ENCODE results near the gene NAALADL1.

The NAALADL1 gene, protein sequence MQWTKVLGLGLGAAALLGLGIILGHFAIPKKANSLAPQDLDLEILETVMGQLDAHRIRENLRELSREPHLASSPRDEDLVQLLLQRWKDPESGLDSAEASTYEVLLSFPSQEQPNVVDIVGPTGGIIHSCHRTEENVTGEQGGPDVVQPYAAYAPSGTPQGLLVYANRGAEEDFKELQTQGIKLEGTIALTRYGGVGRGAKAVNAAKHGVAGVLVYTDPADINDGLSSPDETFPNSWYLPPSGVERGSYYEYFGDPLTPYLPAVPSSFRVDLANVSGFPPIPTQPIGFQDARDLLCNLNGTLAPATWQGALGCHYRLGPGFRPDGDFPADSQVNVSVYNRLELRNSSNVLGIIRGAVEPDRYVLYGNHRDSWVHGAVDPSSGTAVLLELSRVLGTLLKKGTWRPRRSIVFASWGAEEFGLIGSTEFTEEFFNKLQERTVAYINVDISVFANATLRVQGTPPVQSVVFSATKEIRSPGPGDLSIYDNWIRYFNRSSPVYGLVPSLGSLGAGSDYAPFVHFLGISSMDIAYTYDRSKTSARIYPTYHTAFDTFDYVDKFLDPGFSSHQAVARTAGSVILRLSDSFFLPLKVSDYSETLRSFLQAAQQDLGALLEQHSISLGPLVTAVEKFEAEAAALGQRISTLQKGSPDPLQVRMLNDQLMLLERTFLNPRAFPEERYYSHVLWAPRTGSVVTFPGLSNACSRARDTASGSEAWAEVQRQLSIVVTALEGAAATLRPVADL

DNA sequence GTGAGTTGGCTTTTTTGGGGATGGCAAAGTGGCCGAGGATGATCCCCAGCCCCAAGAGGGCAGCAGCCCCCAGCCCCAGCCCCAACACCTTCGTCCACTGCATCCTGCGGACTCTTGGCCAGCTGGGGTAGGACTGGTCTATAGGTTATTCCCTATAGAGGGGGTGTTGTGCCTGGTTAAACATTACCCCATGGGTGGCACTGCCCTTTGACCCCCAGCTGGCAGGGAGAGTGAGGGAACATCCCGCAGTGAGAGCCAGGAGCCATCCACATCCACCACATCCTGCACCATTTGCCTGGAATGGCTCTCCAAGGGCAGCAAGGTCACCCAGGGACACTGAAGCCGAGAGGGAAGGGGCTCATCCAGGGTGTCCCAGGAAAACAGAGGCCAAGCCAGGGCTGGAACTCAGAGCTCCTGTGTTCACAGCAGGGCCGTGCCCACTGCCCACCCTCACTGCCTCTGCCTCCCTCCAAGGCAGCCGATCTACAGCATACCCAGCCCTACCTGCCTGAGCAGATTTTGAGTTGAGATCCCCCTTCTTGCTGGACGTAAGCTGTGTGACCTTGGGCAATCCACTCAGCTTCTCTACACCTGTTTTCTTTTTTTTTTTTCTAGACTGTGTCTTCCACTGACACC is at the start of gene NAALADL1:
Gene NAALADL1 (minus strand): TSS at position 135 of the 636 bp plus-strand sequence. CDS start 32 bp downstream, at position 103.
- no peak for DNase-seq (ENCODE audit: low read depth)

DNA sequence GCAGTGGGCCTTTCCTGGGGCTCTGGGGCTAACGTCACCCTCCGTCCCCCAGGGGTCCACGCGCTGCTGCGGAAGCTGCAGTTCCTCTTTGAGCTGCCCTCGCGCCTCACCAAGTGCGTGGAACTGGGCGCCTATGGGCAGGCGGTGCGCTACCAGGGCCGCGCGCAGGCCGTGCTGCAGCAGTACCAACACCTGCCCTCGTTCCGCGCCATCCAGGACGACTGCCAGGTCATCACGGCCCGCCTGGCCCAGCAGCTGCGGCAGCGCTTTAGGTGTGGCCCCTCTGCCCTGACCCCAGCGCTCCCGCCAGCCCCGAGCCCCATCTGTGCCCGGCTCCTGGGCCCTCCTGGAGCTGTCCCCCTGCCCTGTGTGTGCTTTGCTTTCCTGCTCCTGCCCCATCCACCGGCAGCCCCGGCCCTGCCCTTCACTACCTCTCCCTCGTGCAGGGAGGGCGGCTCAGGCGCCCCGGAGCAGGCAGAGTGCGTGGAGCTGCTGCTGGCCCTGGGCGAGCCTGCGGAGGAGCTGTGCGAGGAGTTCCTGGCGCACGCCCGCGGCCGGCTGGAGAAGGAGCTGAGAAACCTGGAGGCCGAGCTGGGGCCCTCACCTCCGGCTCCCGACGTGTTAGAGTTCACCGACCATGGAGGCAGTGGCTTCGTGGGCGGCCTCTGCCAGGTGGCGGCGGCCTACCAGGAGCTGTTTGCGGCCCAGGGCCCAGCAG is 49.6 kb upstream of the NAALADL1 start:
- no peak for DNase-seq (ENCODE audit: low read depth)

DNA sequence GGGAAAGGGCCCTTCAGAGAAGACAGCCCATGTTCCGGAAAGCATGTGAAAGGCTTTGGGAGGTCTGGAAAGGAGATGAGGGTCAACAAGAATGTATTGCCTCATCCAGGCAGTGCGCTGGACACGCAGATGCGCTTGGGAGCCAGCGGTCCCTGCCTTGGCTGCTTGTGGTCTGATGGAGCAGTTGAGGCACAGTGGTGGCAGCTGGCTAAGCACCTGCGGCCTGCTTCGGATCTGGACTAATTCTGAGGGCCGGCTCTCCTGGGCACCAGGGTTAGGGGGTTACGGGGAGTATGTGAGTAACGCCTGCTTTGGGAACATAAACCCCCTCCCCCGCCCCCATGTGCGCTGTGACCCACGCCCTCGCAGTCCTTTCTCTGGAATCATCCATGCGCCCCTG is 48.7 kb upstream of the NAALADL1 start:
- no peak for DNase-seq (ENCODE audit: low read depth)

DNA sequence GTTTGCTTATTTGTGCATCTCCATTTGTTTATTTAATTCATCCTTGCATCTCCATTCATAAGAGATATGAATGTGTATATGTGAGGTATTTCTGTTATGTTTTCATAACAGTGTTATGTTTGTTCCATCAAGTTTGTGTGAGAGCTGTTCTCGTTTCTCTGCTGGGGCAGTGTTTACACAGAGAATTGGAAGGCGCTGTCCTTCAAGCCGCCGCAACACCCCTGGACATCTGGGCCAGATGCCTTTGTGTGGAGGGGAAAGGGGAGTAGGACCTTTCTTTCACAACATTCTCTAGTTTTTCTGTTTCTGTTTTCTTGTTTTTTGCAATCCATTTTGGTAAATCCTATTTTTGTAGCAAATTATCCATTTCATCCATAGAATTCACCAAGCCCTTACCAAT is 46.3 kb upstream of the NAALADL1 start:
- no peak for DNase-seq (ENCODE audit: low read depth)

DNA sequence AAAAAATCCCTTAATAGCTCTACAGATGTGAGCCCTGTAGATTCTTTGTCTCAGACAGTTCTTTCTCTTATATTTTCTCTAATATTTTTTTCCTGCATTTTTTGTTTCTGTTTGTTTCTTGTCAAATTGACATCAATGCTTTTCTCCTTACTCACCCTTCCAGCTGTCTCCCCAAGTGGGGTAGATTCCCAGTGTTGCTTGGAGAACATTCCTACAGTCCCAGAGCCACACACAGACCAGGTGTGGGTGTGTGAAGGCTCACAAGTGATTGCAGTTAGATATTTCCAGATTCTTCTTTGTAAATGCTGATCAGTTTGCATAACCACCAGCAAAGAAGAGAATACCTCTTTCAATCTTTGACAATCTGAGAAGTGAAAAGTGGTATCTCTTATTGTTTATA is 45.1 kb upstream of the NAALADL1 start:
- DNase-seq (ENCODE audit: low read depth): no peak

DNA sequence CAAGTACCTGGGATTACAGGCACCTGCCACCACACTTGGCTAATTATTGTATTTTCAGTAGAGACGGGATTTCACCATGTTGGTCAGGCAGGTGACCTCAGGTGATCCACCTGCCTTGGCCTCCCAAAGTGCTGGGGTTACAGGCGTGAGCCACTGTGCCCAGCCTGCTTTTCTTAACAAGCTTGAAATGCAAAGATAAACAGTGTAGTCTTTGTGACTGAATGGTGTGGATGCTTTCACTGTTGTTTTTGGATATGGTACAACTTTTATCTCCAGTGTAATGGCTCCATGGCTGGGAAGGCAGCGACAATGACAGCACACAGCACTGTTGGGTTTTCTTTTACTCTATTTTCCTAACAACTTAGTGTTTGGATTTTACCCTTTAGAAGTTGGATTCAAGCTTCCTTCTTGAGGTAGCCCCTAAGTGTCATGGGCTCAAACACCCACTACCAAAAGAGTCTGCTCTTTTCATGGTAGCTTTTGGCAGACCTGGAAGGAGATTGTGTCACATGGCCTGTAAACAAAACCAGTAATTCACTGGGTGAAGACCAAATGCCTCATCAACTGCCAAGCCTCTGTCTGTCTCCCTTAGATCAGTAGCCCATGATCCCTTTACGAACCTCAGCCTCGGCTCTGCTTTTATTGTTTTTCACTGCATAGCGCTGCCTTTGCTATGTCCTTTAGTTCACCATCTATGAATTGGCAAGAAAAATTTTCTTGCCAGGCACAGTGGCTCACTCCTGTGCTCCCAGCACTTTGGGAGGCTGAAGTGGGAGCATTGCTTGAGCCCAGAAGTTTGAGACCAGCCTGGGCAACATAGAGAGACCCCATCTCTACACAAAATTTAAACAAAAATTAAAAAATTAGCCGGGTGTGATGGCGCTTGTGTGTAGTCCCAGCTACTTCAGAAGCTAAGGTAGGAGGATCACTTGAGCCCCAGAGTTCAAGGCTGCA is 44.1 kb upstream of the NAALADL1 start:
- no peak for DNase-seq (ENCODE audit: low read depth)

DNA sequence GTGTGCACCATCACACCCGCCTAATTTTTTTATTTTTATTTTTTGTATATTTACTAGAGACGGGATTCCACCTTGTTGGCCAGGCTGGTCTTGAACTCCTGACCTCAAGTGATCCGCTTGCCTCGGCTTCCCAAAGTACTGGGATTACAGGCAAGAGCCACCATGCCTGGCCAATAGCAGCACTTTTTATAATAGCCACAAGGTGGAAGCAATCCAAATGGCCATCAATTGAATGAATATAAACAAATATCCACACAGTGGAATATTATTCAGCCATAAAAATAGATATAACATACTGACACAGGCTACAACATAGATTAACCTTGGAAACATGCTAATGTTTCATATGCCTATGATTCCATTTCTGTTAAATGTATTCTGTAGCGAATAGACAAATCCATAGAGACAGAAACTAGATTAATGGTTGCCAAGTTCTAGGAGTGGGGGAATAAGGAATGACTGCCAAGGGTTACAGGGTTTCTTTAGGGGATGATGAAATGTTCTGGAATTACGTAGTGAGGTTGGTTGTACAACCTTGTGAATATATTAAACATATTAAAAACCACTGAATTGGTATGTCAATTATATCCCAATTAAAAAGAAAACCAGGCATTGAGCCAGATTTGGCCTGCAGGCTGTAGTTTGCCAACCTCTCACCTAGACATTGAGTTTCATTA is 42.5 kb upstream of the NAALADL1 start:
- DNase-seq (ENCODE audit: low read depth): no peak

DNA sequence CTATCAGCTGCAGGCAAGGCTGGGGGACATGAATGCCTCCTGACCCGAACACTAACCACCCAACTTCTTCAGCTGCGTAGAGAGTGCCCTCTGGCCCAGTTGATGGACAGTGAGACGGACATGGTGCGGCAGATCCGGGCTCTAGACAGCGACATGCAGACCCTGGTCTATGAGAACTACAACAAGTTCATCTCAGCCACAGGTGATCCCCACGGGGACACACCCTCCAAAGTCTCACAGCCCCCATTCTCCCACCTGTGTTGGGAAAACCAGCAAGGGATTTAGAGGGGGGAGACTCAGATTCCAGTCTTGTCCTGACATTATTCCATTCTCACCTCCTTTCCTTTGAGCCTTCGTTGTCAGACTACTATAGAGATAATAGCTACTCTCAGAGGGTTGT is 38.6 kb upstream of the NAALADL1 start:
- no peak for DNase-seq (ENCODE audit: low read depth)

DNA sequence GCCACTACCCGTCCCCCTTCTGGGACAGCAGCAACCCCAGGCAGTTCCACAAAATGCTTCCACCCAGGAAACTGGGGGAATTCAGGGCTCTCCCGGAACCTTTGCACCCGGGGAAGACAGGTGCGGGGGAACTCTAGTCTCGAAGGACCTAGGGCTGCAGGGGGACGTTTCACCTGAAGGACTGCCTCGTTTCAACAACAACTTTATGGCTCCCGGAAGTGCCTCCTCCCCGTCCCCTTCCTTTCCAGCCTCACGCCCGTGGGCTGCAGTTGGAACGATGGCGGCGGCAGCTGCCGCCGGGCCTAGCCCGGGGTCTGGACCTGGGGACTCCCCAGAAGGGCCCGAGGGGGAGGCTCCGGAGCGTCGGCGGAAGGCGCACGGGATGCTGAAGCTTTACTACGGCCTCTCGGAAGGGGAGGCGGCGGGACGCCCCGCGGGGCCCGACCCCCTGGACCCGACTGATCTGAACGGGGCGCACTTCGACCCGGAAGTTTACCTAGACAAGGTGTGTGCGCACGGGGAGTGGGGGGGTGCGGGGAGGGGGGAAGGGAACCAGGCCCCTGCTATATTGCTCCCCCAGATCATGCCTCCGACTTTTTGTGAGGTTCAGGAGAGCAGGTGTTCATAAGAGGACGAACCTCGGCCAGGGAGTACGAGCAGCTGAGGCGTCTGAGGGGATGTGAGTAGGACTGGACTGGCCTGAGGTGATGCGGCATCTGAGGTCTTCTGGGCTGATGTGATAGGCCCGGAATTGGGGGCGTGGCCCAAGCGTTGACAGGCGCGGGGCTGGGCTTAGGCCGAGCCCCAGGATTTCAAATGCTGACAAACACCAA is 37.8 kb upstream of the NAALADL1 start, which contains the start of gene VPS51:
Gene VPS51 (plus strand): TSS at position 241 of the 833 bp plus-strand sequence. CDS start 37 bp downstream, at position 278.
- DNase-seq (ENCODE audit: low read depth): peak; percentile 72

DNA sequence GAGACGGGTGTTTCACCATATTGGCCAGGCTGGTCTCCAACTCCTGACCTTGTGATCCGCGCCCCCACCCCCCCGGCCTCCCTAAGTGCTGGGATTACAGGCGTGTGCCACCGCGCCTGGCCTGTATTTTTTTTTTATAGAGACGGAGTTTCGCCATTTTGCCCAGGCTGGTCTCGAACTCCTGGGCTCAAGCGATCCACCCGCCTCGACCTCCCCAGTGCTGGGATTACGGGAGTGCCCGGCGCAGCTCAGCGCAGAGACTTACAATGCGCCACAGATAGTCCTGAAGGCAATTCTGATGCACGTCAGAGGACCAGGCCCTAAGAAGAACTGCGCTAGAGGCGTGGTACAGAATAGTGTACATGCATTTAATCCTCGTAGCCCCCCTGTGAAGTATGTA is 37.1 kb upstream of the NAALADL1 start:
- DNase-seq (ENCODE audit: low read depth): no peak

DNA sequence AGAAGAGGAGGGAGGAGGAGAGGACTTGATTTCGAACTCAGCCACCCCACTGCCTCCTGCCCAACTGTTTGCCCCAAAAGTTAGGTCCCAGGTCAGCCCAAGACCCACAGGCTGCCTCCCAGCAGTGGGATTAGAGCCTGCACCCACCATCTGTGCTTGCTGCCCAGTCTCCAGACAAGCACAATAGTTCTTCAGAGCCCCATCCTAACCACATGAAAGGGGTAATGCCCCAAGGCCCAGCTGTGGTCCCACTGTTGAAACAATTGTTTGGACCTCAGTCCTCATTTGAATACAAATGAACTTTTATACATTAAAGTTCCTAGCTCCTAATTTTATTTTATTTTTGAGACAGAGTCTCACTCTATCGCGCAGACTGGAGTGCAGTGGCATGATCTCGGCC is 32.3 kb upstream of the NAALADL1 start:
- DNase-seq (ENCODE audit: low read depth): no peak

DNA sequence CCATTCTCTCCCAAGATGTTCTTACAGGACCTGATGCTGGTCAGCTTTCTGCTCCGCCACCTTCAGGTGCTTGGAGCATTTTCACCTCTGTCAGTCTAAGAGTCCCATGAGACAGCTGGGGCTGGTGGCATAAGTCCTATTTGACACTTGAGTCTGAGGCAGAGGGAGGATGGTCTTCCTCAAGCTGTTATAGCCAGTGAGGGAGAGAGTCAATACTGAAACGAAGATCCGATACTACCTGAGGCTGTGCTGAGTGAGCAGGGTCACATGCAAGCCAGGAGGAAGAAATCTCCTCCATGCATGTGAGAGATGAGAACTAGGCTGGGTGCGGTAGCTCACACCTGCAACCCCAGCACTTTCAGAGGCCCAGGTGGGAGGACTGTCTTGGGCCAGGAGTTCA is 31.3 kb upstream of the NAALADL1 start:
- DNase-seq (ENCODE audit: low read depth): no peak

DNA sequence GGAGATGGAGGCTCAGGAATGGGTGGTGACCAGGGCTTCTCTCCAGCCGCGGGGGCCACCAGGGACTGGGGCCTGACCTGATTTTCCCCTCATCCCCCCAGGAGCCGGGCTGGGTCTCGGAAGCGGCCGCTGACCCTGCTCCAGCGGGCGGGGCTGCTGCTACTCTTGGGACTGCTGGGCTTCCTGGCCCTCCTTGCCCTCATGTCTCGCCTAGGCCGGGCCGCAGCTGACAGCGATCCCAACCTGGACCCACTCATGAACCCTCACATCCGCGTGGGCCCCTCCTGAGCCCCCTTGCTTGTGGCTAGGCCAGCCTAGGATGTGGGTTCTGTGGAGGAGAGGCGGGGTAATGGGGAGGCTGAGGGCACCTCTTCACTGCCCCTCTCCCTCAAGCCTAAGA is 29.5 kb upstream of the NAALADL1 start:
- DNase-seq (ENCODE audit: low read depth): no peak

DNA sequence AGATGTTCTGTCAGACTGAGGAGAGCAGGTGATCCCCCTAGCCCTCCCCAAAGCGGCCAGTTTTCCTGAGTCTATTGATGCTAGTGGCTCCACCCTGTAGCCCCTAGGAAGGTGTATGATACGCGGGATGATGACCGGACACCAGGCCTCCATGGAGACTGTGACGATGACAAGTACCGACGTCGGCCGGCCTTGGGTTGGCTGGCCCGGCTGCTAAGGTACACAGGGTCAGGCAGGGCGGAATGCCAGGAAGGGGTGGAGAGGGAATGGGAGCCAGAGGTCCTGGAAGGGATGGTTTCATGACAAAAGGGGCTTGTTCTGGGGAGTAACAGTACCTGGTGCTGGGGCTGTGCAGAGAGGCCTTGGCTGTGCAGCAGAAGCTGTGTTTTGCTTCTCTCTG is 28.9 kb upstream of the NAALADL1 start:
- DNase-seq (ENCODE audit: low read depth): no peak

DNA sequence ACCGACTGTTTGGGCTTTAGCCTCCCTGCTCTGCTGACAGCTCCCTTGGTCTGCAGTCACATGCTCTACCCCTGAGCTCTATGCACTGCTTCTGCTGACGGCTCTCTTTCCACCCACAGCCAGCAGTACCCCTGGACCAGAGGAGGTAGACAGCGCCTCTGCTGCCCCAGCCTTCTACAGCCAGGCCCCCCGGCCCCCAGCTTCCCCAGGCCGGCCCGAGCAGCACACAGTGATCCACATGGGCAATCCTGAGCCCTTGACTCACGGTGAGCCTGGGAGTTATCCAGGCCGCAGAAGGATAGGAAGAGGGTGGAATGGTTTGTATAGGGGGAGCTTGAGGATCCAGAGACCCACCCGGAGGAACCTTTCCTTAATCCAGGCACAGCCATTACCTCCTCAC is 28.5 kb upstream of the NAALADL1 start:
- no peak for DNase-seq (ENCODE audit: low read depth)

DNA sequence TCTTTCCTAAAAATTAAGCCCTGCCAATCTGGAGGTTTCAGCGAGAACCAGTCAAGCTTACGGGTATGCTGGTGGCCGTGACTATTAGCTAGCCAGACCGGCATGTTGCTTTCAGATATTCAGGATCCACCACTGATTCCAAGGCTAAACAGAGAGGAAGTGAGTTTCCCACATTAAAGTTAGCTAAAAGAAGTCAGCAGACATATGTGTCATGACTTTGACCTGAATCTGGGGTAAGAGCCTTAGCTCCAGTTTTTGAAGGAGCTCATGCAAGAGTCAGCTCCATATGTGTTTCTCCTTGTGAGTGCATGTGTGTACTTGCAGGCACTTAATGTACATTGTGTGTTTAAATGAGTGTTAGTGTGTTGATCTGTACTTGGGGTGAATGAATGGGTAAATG is 27.1 kb upstream of the NAALADL1 start:
- DNase-seq (ENCODE audit: low read depth): no peak

DNA sequence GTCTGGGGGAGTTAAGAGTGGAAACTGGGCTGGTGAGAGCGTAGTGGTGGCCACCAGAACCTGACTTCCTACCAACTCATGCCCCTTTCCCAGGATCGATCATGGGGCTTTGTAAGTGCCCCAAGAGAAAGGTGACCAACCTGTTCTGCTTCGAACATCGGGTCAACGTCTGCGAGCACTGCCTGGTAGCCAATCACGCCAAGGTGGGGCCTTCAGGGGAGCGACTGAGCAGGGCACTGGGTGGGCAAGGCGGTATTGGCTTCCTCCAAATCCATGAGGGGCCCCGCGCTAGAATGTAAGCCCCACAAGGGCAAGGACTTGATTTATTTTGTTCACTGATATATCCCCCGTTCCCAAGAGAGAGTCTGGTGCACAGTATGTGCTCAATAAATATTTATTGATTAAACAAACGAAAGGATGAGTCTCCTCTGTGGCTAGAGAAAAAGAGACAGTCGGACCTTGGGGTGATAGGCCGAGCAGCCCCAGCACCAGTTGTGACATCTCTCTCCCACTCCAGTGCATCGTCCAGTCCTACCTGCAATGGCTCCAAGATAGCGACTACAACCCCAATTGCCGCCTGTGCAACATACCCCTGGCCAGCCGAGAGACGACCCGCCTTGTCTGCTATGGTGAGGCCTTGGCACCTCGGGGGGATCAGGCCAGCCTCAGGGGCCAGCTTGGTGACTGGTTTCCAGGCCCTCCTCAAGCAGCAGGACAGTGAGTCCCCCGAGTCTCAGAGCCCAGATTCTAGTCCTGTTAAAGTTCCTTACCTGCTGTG is 26.4 kb upstream of the NAALADL1 start:
- DNase-seq (ENCODE audit: low read depth): no peak

DNA sequence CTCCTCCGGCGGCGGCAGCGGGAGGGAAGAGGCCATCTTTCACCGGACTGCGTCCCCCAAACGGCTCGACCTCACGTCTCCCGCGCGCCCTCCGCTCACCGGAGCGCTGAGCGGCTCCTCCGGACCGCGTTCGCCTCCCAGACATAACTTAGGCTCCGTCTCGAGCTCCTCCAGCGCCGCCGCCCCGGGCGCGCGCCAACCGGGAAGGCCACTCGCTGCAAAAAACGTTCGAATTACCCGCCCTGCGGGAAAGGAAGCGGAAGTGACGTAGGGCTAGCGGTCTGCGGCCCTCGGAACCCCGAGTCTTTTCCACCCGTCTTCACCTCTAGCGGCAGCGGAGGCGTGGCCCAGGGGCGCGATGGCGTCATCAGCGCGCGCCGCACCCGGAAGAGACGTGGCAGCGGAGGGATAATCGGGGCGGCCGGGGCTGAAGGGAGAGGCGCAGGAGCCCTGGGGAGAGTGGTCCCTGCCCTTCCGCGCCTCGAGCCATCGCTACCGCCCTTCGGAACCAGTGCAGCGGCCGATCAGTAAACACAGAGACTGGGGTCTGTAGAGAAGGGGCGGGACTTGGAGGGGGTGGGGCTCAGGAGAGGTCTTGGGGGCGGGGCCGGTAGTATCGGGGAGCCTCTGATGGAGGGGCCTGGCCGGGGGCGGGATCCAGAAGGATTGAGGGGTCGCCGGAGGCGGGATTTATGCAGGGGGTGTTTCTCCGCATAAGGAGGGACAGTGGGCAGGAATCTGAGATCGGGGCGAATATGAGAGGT is 25.7 kb upstream of the NAALADL1 start, which contains the start of the genes CDCA5 and ZFPL1:
Gene CDCA5 (minus strand): TSS at position 207 of the 764 bp plus-strand sequence. CDS start 62 bp downstream, at position 145.
Gene ZFPL1 (plus strand): TSS at position 389 of the 764 bp plus-strand sequence. CDS start 477 bp downstream, outside the sequence.
- DNase-seq (ENCODE audit: low read depth): peak; percentile 94

Measured in activated T-helper 9 cell treated with anti-CD3 and anti-CD28 coated beads, Interleukin-2, amount 50 U/mL, for 16 hours (primary cell).